H9 (cell line): ENCODE measurements around the gene NPHP4. TPM values are rescaled to one million over a fixed set of nuclear protein-coding genes. Genes with fewer than 3 reads are reported as not detected.

Experiments
- DNase-seq: peaks from one replicate; pipeline ENCODE4 v3.0.0-alpha.2; 2017
- H2AFZ ChIP-seq: one replicate; pipeline ENCODE4 v1.6.1; 2013; ENCODE audit warnings: mild to moderate bottlenecking, low read length, control low read depth, moderate library complexity
- H2AK5ac ChIP-seq: 2 replicates; pipeline ENCODE4 v1.6.1; 2013; ENCODE audit warnings: low read length, control low read depth, mixed read lengths; ENCODE audit not compliant: insufficient read length
- H2BK120ac ChIP-seq: one replicate; pipeline ENCODE4 v1.6.1; 2013; ENCODE audit warnings: low read depth, mild to moderate bottlenecking, low read length, control low read depth, inconsistent platforms; ENCODE audit not compliant: poor library complexity, severe bottlenecking
- H2BK12ac ChIP-seq: 2 replicates; pipeline ENCODE4 v1.6.1; 2013; ENCODE audit warnings: low read length, control low read depth, mixed read lengths, low read depth; ENCODE audit not compliant: insufficient read length
- H2BK15ac ChIP-seq: 2 replicates; pipeline ENCODE4 v1.6.1; 2013; ENCODE audit warnings: low read depth, low read length, control low read depth
- H2BK20ac ChIP-seq: one replicate; pipeline ENCODE4 v1.6.1; 2013; ENCODE audit warnings: low read depth, mild to moderate bottlenecking, low read length, control low read depth, inconsistent platforms; ENCODE audit not compliant: poor library complexity, severe bottlenecking
- H2BK5ac ChIP-seq: 2 replicates; pipeline ENCODE4 v1.6.1; 2013; ENCODE audit warnings: low read length, control low read depth, mixed read lengths; ENCODE audit not compliant: insufficient read length
- H3K14ac ChIP-seq: 2 replicates; pipeline ENCODE4 v1.6.1; 2013; ENCODE audit warnings: low read length, control low read depth; ENCODE audit not compliant: insufficient read depth
- H3K18ac ChIP-seq: 2 replicates; pipeline ENCODE4 v1.6.1; 2013; ENCODE audit warnings: low read depth, mild to moderate bottlenecking, mixed read lengths, low read length, control low read depth; ENCODE audit not compliant: insufficient read length
- H3K23ac ChIP-seq: 2 replicates; pipeline ENCODE4 v1.6.1; 2013; ENCODE audit warnings: low read length, control low read depth, mixed read lengths, low read depth; ENCODE audit not compliant: insufficient read length
- H3K23me2 ChIP-seq: 2 replicates; pipeline ENCODE4 v1.6.1; 2013; ENCODE audit warnings: low read depth, mild to moderate bottlenecking, mixed read lengths, low read length, control low read depth; ENCODE audit not compliant: insufficient read length, poor library complexity, severe bottlenecking
- H3K27ac ChIP-seq: 2 replicates; pipeline ENCODE4 v1.5.1; 2013; ENCODE audit warnings: low read length, control low read depth, mixed read lengths, low read depth; ENCODE audit not compliant: insufficient read length
- H3K27me3 ChIP-seq: 2 replicates; pipeline ENCODE4 v1.6.1; 2013; ENCODE audit warnings: low read length, control low read depth, inconsistent platforms; ENCODE audit not compliant: insufficient read depth
- H3K4ac ChIP-seq: 2 replicates; pipeline ENCODE4 v1.6.1; 2013; ENCODE audit warnings: low read depth, mild to moderate bottlenecking, control low read depth, inconsistent platforms, low read length, moderate library complexity
- H3K4me1 ChIP-seq: 2 replicates; pipeline ENCODE4 v1.6.1; 2013; ENCODE audit warnings: low read length, control low read depth, inconsistent platforms; ENCODE audit not compliant: insufficient read depth
- H3K4me2 ChIP-seq: 2 replicates; pipeline ENCODE4 v1.6.1; 2013; ENCODE audit warnings: low read length, control low read depth, mixed read lengths; ENCODE audit not compliant: insufficient read length, insufficient read depth
- H3K56ac ChIP-seq: 2 replicates; pipeline ENCODE4 v1.6.1; 2013; ENCODE audit warnings: low read depth, mild to moderate bottlenecking, mixed read lengths, low read length, control low read depth; ENCODE audit not compliant: insufficient read length
- H3K79me1 ChIP-seq: 2 replicates; pipeline ENCODE4 v1.6.1; 2013; ENCODE audit warnings: low read depth, mild to moderate bottlenecking, moderate library complexity, low read length, control low read depth, inconsistent platforms; ENCODE audit not compliant: insufficient read depth, poor library complexity, severe bottlenecking
- H3K79me2 ChIP-seq: 2 replicates; pipeline ENCODE4 v1.6.1; 2013; ENCODE audit warnings: low read length, control low read depth, inconsistent platforms; ENCODE audit not compliant: insufficient read depth
- H3K9ac ChIP-seq: 2 replicates; pipeline ENCODE4 v1.6.1; 2013; ENCODE audit warnings: low read length, control low read depth, mixed read lengths; ENCODE audit not compliant: insufficient read length; ENCODE audit errors: extremely low read depth
- H3K9me3 ChIP-seq: one replicate; pipeline ENCODE4 v1.6.1; 2013; ENCODE audit warnings: low read depth, low read length, inconsistent platforms; ENCODE audit not compliant: control insufficient read depth
- H3T11ph ChIP-seq: one replicate; pipeline ENCODE4 v1.6.1; 2013; ENCODE audit warnings: mild to moderate bottlenecking, low read length, control low read depth, inconsistent platforms
- H4K20me1 ChIP-seq: one replicate; pipeline ENCODE4 v1.6.1; 2013; ENCODE audit not compliant: control insufficient read depth, insufficient read length, insufficient read depth
- H4K5ac ChIP-seq: 2 replicates; pipeline ENCODE4 v1.6.1; 2013; ENCODE audit warnings: low read depth, mild to moderate bottlenecking, mixed read lengths, low read length, control low read depth; ENCODE audit not compliant: insufficient read length
- H4K8ac ChIP-seq: replicated peaks from 2 replicates; pipeline ENCODE4 v1.6.1; 2013; ENCODE audit warnings: low read length, control low read depth, mixed read lengths, low read depth; ENCODE audit not compliant: insufficient read length
- H4K91ac ChIP-seq: 2 replicates; pipeline ENCODE4 v1.6.1; 2013; ENCODE audit warnings: low read depth, mild to moderate bottlenecking, moderate library complexity, mixed read lengths, low read length, control low read depth; ENCODE audit not compliant: insufficient read length
- H3K27ac Mint-ChIP-seq, 3 experiments: 2 replicates in 2 of 3; 3 replicates in 1 of 3; pipeline ENCODE4 v1.8.0; 2020 to 2021; ENCODE audit warnings: mixed read lengths in 3 of 3, mild to moderate bottlenecking in 1 of 3, moderate library complexity in 1 of 3
- H3K27me3 Mint-ChIP-seq: 2 replicates; pipeline ENCODE4 v1.8.0; 2021; ENCODE audit warnings: low read depth, mild to moderate bottlenecking, moderate library complexity, mixed read lengths
- H3K36me3 Mint-ChIP-seq, 3 experiments: 2 replicates in 2 of 3; 3 replicates in 1 of 3; pipeline ENCODE4 v1.8.0; 2020 to 2021; ENCODE audit warnings: low read depth in 3 of 3, mixed read lengths in 3 of 3; ENCODE audit not compliant: insufficient read depth in 1 of 3
- H3K4me1 Mint-ChIP-seq, 2 experiments: 2 replicates each; pipeline ENCODE4 v1.8.0; 2020; ENCODE audit warnings: mixed read lengths in 2 of 2
- H3K4me3 Mint-ChIP-seq, 2 experiments: 2 replicates in 1 of 2; 3 replicates in 1 of 2; pipeline ENCODE4 v1.8.0; 2020 to 2021; ENCODE audit warnings: mild to moderate bottlenecking in 2 of 2, mixed read lengths in 2 of 2, moderate library complexity in 1 of 2
- H3K9me3 Mint-ChIP-seq, 2 experiments: 2 replicates in 1 of 2; 3 replicates in 1 of 2; pipeline ENCODE4 v1.8.0; 2020; ENCODE audit warnings: mild to moderate bottlenecking in 2 of 2, mixed read lengths in 2 of 2, moderate library complexity in 1 of 2
- CTCF ChIP-seq: fragments of 200-600 bp; sonication (generic); conservative IDR thresholded peaks from 3 replicates; pipeline ENCODE4 v1.8.0; 2021; ENCODE audit warnings: antibody characterized with exemption, mild to moderate bottlenecking
- WGBS: extraction: QIAGEN DNeasy Blood & Tissue Kit; methylation state at CpG from one replicate; pipeline ENCODE4 v1.1.7; 2013; ENCODE audit warnings: missing lambda C conversion rate, low lambda C conversion rate, mixed read lengths; ENCODE audit not compliant: insufficient read length; ENCODE audit errors: extremely low coverage; 5-methylcytosine and 5-hydroxymethylcytosine counted together
- total RNA-seq: library from RNA; stranded (reverse); gene quantifications from 2 replicates; pipeline ENCODE4 v1.2.1, GENCODE V29; 2021

Gene NPHP4
- total RNA-seq, 1 experiment from 2014 or later = 17.6 TPM

DNA sequence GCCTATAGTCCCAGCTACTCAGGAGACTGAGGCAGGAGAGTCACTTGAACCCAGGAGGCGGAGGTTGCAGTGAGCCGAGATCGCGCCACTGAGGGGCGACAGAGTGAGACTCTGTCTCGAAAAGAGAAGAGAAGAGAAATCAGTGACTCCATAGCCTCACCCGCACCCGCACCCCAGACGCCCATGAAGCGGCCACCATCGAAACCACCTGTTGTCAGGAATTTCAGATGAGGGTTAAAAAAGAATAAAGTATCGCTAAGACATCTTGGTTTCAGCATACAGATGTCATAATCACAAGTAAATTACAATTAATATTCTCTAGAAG, 47.4 kb downstream of the NPHP4 start:
- H2AK5ac ChIP-seq = no peak overlapping the region
- H4K8ac ChIP-seq = no peak overlapping the region
- Mint-ChIP-seq H3K4me3 (no peak overlapping the region), H3K4me1 (peaks cover 1 to 3% of the 10 kb centered on the region in 2 experiments; a peak in 2 of 4 replicates), H3K27ac (no peak overlapping the region; a peak in 1 of 7 replicates), H3K36me3 (peaks cover 4 to 24% (median 22%) of the 10 kb centered on the region in 3 experiments; a peak in 6 of 7 replicates), H3K27me3 (no peaks in the 10 kb centered on the region), H3K9me3 (no peaks in the 10 kb centered on the region)
- no peak overlapping the region for H4K5ac ChIP-seq
- H4K91ac ChIP-seq = no peak overlapping the region
- H3K56ac ChIP-seq = no peak overlapping the region
- H2BK12ac ChIP-seq = no peak overlapping the region
- no peaks in the 10 kb centered on the region for H3K4me1 ChIP-seq
- no peak overlapping the region for H2BK20ac ChIP-seq
- no peak overlapping the region for H3K4me2 ChIP-seq
- no peak for TF ChIP-seq CTCF
- H3K18ac ChIP-seq = no peak overlapping the region
- H3K27me3 ChIP-seq = no peaks in the 10 kb centered on the region
- H2BK15ac ChIP-seq = no peak overlapping the region
- no CpG with 5 or more reads among the region's 12 CpGs for WGBS
- no peak overlapping the region for H3K14ac ChIP-seq
- no peak overlapping the region for H3T11ph ChIP-seq
- no peaks in the 10 kb centered on the region for H3K9me3 ChIP-seq
- H4K20me1 ChIP-seq = no peaks in the 10 kb centered on the region
- H3K23me2 ChIP-seq = no peaks in the 10 kb centered on the region
- H3K79me1 ChIP-seq = no peaks in the 10 kb centered on the region
- no peak overlapping the region for H2BK120ac ChIP-seq
- no peak overlapping the region for H2BK5ac ChIP-seq
- no peak overlapping the region for H3K9ac ChIP-seq
- no peak overlapping the region for H2AFZ ChIP-seq
- no peak overlapping the region for H3K27ac ChIP-seq
- peak; percentile 17 for DNase-seq
- H3K23ac ChIP-seq = no peak overlapping the region
- no peak overlapping the region for H3K4ac ChIP-seq
- no peaks in the 10 kb centered on the region for H3K79me2 ChIP-seq
